GM12878 (cell line): ENCODE data around the gene YY1. TPM values are rescaled to one million over a fixed set of nuclear protein-coding genes. Genes with fewer than 3 reads are reported as not detected.
"Not testable (repeated sequence)": the region's sequence is repeated elsewhere in the genome, so short reads cannot be mapped to it uniquely, and the experiment has no call there.

ENCODE experiments used
- ATAC-seq: fragments of 200-7000 bp; cut with Tn5 transposase; 3 replicates; pipeline ENCODE4 v1.9.1; 2020; ENCODE audit warnings: mild to moderate bottlenecking, moderate library complexity
- BruUV-seq: library from RNA; stranded (reverse); fragments of 400-500 nt; replicated peaks from 2 replicates; lab custom pipeline; 2021; lab: Mats Ljungman, UMichigan
- CTCF ChIA-PET: fragments of 300-600 bp; sonication (Branson Sonifier 250); formaldehyde crosslinking; extraction: SDS; loops from one replicate; lab custom pipeline; 2021; ENCODE audit warnings: inconsistent platforms; lab: Yijun Ruan, JAX
- POLR2A ChIA-PET: fragments of 350-600 bp; formaldehyde crosslinking; extraction: SDS; loops from one replicate; lab custom pipeline; 2021; ENCODE audit warnings: inconsistent platforms; lab: Charles Lee
- RAD21 ChIA-PET: fragments of 300-600 bp; sonication (Branson Sonifier 250); formaldehyde crosslinking; loops from one replicate; lab custom pipeline; 2023; ENCODE audit warnings: antibody characterized with exemption; ENCODE audit not compliant: unreplicated experiment; lab: Charles Lee
- SMC1A ChIA-PET: fragments of 300-600 bp; sonication (Branson Sonifier 250); formaldehyde crosslinking; loops from one replicate; lab custom pipeline; 2023; ENCODE audit not compliant: unreplicated experiment, uncharacterized antibody; lab: Charles Lee
- DNase-seq: peaks from one replicate; pipeline ENCODE4 v3.0.0-alpha.2; 2011; ENCODE audit warnings: low read depth, low spot score
- FAIRE-seq: peaks from 3 replicates; lab custom pipeline; 2011; peaks lifted over from hg19 to GRCh38; lab: Jason Lieb, UNC
- H2AFZ ChIP-seq: 2 replicates; pipeline ENCODE4 v1.6.0; 2011; ENCODE audit warnings: low read depth, low read length, control low read depth; ENCODE audit not compliant: control insufficient read depth
- H3K27ac ChIP-seq: 2 replicates; pipeline ENCODE4 v1.5.1; 2011; ENCODE audit warnings: control low read depth; ENCODE audit not compliant: control insufficient read depth, insufficient read depth
- H3K27me3 ChIP-seq, 2 experiments: replicated peaks in 1 of 2; 2 replicates each; pipeline versions ENCODE4 v1.6.0 to v1.6.1; 2011; ENCODE audit warnings: low read length in 1 of 2; ENCODE audit not compliant: control insufficient read depth in 2 of 2, insufficient read depth in 2 of 2
- H3K36me3 ChIP-seq, 2 experiments: 2 replicates each; pipeline ENCODE4 v1.5.1; 2011; ENCODE audit warnings: low read length in 1 of 2; ENCODE audit not compliant: control insufficient read depth in 2 of 2, insufficient read depth in 2 of 2
- H3K4me1 ChIP-seq: 2 replicates; pipeline ENCODE4 v1.6.1; 2011; ENCODE audit warnings: mild to moderate bottlenecking, low read length, moderate library complexity, mixed read lengths; ENCODE audit not compliant: control insufficient read depth, insufficient read depth
- H3K4me2 ChIP-seq: 2 replicates; pipeline ENCODE4 v1.6.0; 2011; ENCODE audit warnings: control low read depth; ENCODE audit not compliant: control insufficient read depth, insufficient read depth
- H3K4me3 ChIP-seq: fragments of 200-600 bp; sonication (generic); 2 replicates; pipeline ENCODE4 v1.5.1; 2016
- H3K79me2 ChIP-seq: 2 replicates; pipeline ENCODE4 v1.6.0; 2011; ENCODE audit warnings: low read length; ENCODE audit not compliant: control insufficient read depth, insufficient read depth
- H3K9ac ChIP-seq: 2 replicates; pipeline ENCODE4 v1.8.0; 2011; ENCODE audit warnings: low read length, control low read depth, mixed read lengths; ENCODE audit not compliant: control insufficient read depth, insufficient read depth
- H3K9me3 ChIP-seq: replicated peaks from 3 replicates; pipeline ENCODE4 v1.5.1; 2011; ENCODE audit warnings: mild to moderate bottlenecking, low read length; ENCODE audit not compliant: control insufficient read depth, insufficient read depth
- H4K20me1 ChIP-seq: 2 replicates; pipeline ENCODE4 v1.6.0; 2011; ENCODE audit not compliant: control insufficient read depth, insufficient read depth
- DPF2 ChIP-seq: fragments of 450-650 bp; IDR thresholded peaks from 2 replicates; pipeline ENCODE4 v1.6.1; 2017; ENCODE audit warnings: mild to moderate bottlenecking
- WGBS: methylation state at CpG from one replicate; pipeline ENCODE4 v1.1.6; 2016; ENCODE audit warnings: low lambda C conversion rate; ENCODE audit not compliant: insufficient replicate concordance, insufficient coverage; ENCODE audit errors: missing lambda C conversion rate; 5-methylcytosine and 5-hydroxymethylcytosine counted together
- in situ Hi-C: fragments of 300-500 bp; cut with MboI; formaldehyde crosslinking; loops from 9 replicates; pipeline ENCODE4 v1.14.3; 2018; ENCODE audit warnings: mixed read lengths
- intact Hi-C: fragments of 100-400 bp; cut with micrococcal nuclease; formaldehyde crosslinking; loops from one replicate; pipeline ENCODE4 v1.14.2; 2022; ENCODE audit not compliant: unreplicated experiment
- polyA plus RNA-seq, 11 experiments: library from polyadenylated mRNA; depleted of rRNA in 4 of 11; unstranded in 6 of 11; stranded (reverse) in 5 of 11; fragments of >200 nt; fragmentation: Nextera tagmentation in 4 of 11; fragmentation: Illumina TruSeq in 1 of 11; extraction: Ambion mirVana in 4 of 11; extraction: Trizol in 1 of 11; gene quantifications; 1 replicate in 1 of 11; 2 replicates in 10 of 11; pipeline versions ENCODE4 v1.2.1 to v1.2.3, GENCODE V29; 2011 to 2016; ENCODE audit warnings: inconsistent platforms in 2 of 11, missing spikeins in 2 of 11, low read depth in 1 of 11
- total RNA-seq, 4 experiments: library from RNA; depleted of rRNA in 3 of 4; stranded (reverse); fragments of >200 nt in 3 of 4; fragmentation: Illumina TruSeq in 1 of 4; extraction: Trizol in 1 of 4; gene quantifications; 2 replicates each; pipeline versions ENCODE4 v1.2.1 to v1.2.3, GENCODE V29; 2013 to 2021
- TF ChIP-seq, protein P1 (sequence below): fragments of 450-650 bp; IDR thresholded peaks from 2 replicates; pipeline ENCODE4 v1.6.1; 2014; ENCODE audit warnings: mild to moderate bottlenecking

The YY1 gene
- total and polyA plus RNA-seq, 10 of the 15 experiments (the other 5 are each of a cell fraction or from before 2014, with no cell fraction given): 23.7 to 74.0 (median 39.9) TPM

DNA sequence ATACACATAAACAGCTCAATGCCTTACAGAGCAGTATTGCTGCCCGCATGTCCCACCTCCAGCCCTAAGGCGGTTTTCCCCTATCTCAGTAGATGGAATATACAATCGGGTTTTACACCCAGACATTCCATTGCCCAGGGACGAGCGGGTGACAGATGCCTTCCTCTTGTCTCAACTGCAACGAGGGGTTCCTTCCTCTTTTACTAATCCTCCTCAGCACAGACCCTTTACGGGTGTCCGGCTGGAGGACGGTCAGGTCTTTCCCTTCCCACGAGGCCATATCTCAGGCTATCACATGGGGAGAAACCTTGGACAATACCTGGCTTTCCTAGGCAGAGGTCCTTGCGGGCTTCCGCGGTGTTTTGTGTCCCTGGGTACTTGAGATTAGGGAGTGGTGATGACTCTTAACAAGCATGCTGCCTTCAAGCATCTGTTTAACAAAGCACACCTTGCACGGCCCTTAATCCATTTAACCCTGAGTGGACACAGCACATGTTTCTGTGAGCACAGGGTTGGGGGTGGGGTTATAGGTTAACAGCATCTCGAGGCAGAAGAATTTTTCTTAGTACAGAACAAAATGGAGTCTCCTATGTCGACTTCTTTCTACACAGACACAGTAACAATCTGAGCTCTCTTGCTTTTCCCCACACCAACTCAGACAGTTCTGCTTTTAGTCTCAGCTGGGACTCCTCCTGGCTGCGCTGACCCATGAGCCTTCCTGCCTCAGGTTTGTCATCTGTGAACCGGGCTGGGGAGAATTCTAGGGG, 73.3 kb downstream of the YY1 start:
- H3K79me2 ChIP-seq, ATAC-seq, POLR2A ChIA-PET, intact Hi-C loops, H3K27me3 ChIP-seq, DNase-seq, H3K27ac ChIP-seq, H3K4me2 ChIP-seq, H2AFZ ChIP-seq, FAIRE-seq, in situ Hi-C loops, H3K36me3 ChIP-seq, SMC1A ChIA-PET, H3K4me3 ChIP-seq, H3K9ac ChIP-seq, H4K20me1 ChIP-seq, H3K9me3 ChIP-seq, BruUV-seq, H3K4me1 ChIP-seq: not testable (repeated sequence)
- ChIA-PET RAD21 (interaction anchor here (1.1 to 1.7 kb wide), 4 partner anchors 9 to 63 kb away, joined by 3 to 6 read pairs (median 4); a partner anchor contains a TSS), CTCF (interaction anchor here (1.0 to 2.0 kb wide), 3 partner anchors 9 to 52 kb away, joined by 3 to 9 read pairs (median 4); no protein-coding TSS in a partner anchor)
- 12% methylated on average over 18 of the region's 18 CpGs for WGBS

DNA sequence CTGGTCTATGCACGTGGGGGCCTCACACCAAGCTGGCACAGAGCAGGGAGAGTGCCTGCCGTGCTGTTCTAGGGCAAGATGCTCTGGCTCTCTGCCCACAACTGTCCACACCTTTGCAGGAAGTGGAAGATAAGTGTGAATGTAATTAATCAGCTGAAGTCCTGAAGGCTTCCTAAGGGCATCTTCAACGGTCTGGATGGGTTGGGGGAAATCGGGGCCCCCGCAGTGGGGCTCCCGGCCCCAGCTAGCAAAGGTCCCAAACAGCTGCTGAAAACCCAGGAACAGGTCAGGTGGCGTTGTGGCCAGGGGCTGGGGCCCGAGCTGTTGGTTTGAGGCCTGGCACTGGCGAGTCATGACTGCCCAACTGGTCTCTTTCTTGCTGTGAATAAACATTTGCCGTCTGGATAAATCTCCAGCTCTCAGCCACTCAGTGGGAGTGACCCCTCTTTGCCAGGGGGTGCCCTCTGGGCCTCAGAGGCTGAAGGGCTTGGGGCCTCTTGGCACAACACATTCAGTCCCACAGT, 74.0 kb downstream of the YY1 start:
- no peak overlapping the region for H3K4me2 ChIP-seq
- DNase-seq (no peak), ATAC-seq (peak; percentile 62), FAIRE-seq (no peak)
- ChIA-PET POLR2A (no interaction called here), RAD21 (interaction anchor here (1.1 to 1.7 kb wide), 4 partner anchors 10 to 62 kb away, joined by 3 to 6 read pairs (median 4); a partner anchor contains a TSS), SMC1A (no interaction called here), CTCF (interaction anchor here (1.0 to 2.0 kb wide), 2 partner anchors 10 to 53 kb away, joined by 4 to 9 read pairs; no protein-coding TSS in a partner anchor)
- intact Hi-C loops: no loop called here
- BruUV-seq: no TSS peak
- in situ Hi-C loops: no loop called here
- no peak overlapping the region for H2AFZ ChIP-seq
- no peaks in the 10 kb centered on the region for H3K9me3 ChIP-seq
- no peaks in the 10 kb centered on the region for H3K36me3 ChIP-seq
- H3K27me3 ChIP-seq: 0 out of 4 replicates have a peak, but pooled peaks cover 0 to 2% of the 10 kb centered on the region in 2 experiments
- H4K20me1 ChIP-seq: no peaks in the 10 kb centered on the region
- H3K79me2 ChIP-seq: no peaks in the 10 kb centered on the region
- TF ChIP-seq, protein P1, sequence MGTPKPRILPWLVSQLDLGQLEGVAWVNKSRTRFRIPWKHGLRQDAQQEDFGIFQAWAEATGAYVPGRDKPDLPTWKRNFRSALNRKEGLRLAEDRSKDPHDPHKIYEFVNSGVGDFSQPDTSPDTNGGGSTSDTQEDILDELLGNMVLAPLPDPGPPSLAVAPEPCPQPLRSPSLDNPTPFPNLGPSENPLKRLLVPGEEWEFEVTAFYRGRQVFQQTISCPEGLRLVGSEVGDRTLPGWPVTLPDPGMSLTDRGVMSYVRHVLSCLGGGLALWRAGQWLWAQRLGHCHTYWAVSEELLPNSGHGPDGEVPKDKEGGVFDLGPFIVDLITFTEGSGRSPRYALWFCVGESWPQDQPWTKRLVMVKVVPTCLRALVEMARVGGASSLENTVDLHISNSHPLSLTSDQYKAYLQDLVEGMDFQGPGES: no peak
- peak; percentile 37; the same call in 1 of the 2 replicates for TF ChIP-seq DPF2
- 47% methylated on average over 10 of the region's 10 CpGs for WGBS
- H3K27ac ChIP-seq: no peak overlapping the region
- H3K9ac ChIP-seq: no peak overlapping the region
- H3K4me1 ChIP-seq: peaks cover 4% of the 10 kb centered on the region
- H3K4me3 ChIP-seq: no peak overlapping the region
